ENCODE results near the gene GATA1. TPM values are rescaled to one million over a fixed set of nuclear protein-coding genes. Genes with fewer than 3 reads are reported as not detected.

GATA1 gene
- total and polyA plus RNA-seq, 4 donors: 0.57 TPM; not detected in 3

DNA sequence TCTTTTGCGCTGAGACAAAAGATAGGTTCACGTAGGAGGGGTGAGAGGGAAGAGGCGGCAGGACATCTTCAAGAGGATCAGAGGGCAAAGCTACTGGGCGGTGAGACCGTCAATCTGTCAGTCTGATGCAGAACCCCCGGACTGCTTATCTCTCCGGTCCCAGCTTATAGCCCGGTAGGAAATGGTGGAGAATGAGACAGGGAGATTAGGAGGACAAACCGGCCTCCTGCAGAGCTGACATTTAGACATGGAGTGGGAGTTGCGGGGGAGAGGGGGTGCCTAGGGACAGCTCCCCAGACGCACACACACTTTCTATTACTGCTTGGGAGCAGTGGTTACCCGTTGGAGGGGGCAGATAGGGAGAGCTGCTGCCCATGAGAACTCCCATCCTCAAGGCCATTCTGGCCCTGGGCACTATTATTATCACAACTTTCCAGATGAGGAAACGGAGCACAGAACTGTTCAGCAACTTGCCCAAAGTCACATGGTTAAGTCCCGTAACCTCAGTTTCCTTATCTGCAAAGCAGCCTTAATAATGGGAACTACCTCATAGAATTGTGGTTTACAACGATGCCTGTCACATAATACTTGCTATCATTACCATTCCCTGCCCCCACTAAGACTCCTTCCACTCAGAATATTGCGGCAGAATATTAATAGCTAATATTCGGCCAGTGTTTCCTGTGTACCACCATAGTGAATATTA is 14.3 kb downstream of the GATA1 start:
- H3K4me1 ChIP-seq (ENCODE audit: control insufficient read depth in 1 of 2, insufficient read depth in 2 of 2, low read length in 2 of 2): no peaks in the 10 kb centered on the region
- ATAC-seq (ENCODE audit: low FRiP score) (no peak), DNase-seq (peak in 1 of 2 donors; percentile 31)
- no peaks in the 10 kb centered on the region for H3K36me3 ChIP-seq (ENCODE audit: control insufficient read depth in 1 of 2, insufficient read depth in 2 of 2, low read length in 1 of 2)
- intact Hi-C loops (cut with DNase I): loop anchor here in 1 of 2 donors (2.0 kb wide), 1 partner anchor 90 kb away; no protein-coding TSS in a partner anchor
- H3K27me3 ChIP-seq (ENCODE audit: control insufficient read depth in 1 of 2, insufficient read depth in 2 of 2, low read length in 1 of 2): no peaks in the 10 kb centered on the region
- 35 to 55% methylated on average over 17 of the region's 17 CpGs for WGBS, 2 donors
- H3K27ac ChIP-seq (ENCODE audit: low read depth in 1 of 2, low read length in 2 of 2): peak overlapping the region in 1 of 2 donors; percentile 76
- peak overlapping the region in 1 of 2 donors; percentile 2 for H3K4me3 ChIP-seq (ENCODE audit: low read length in 2 of 2)
- H3K9me3 ChIP-seq (ENCODE audit: control insufficient read depth, low read length): no peaks in the 10 kb centered on the region

DNA sequence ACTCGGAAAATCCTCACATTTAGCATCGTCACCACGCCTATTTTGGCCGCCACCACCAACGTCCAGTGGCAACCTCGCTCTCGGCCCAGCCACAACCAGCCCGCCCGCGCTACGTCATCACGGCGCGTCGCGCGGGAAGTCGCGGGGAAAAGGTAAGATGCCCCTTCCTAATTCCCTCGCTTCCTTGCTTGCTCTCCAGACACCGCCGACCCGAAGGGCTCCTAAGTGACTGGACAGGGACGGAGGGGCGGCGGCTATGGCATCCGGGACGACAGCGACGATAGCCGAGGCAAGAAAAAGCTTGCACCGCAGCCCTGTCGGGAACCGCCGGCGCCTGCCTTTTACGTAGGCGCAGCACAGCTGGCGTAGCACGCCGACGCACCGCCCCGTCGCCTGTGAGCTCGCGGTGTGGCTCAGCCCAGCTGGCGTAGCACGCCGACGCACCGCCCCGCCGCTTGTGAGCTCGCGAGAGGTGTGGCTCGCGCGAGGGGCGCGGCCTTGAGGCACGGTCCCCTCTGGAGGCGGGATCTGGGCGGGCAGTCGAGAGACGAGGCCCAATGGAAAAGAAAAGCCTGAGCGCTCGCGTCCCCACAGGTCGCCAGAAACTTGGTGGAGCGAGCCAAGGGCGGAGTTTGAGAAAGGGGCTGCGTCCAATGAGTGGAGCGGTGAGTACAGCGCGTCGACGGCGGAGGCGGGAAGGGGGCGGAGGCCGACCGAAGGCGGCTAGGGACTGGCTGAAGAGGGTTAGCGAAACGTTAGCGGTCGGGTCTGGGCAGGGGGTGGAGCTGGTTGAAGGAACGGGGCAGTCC is 15.1 kb downstream of the GATA1 start, which contains the start of gene HDAC6:
Gene HDAC6, plus strand, starts transcription at position 788 of the 809 bp plus-strand sequence. CDS start 626 bp downstream, outside the sequence.
- H3K4me3 ChIP-seq (ENCODE audit: low read length in 2 of 2): peak within 1 kb of the TSS; percentile 2 to 29
- no peaks in the 10 kb centered on the region for H3K27me3 ChIP-seq (ENCODE audit: control insufficient read depth in 1 of 2, insufficient read depth in 2 of 2, low read length in 1 of 2)
- 0 to 34% methylated on average over 83 to 89 of the region's 89 CpGs for WGBS, 2 donors
- peak within 1 kb of the TSS in 1 of 2 donors; percentile 81 for H3K27ac ChIP-seq (ENCODE audit: low read depth in 1 of 2, low read length in 2 of 2)
- intact Hi-C loops (cut with DNase I): loop anchor here in 1 of 2 donors (2.0 kb wide), 1 partner anchor 89 kb away; no protein-coding TSS in a partner anchor
- H3K4me1 ChIP-seq (ENCODE audit: control insufficient read depth in 1 of 2, insufficient read depth in 2 of 2, low read length in 2 of 2): no peaks in the 10 kb centered on the region
- H3K36me3 ChIP-seq (ENCODE audit: control insufficient read depth in 1 of 2, insufficient read depth in 2 of 2, low read length in 1 of 2): peaks cover 0 to under 1% of the 10 kb centered on the region in 2 donors
- H3K9me3 ChIP-seq (ENCODE audit: control insufficient read depth, low read length): no peaks in the 10 kb centered on the region
- DNase-seq (peak; percentile 96 to 98), ATAC-seq (ENCODE audit: low FRiP score) (peak; percentile 97)

DNA sequence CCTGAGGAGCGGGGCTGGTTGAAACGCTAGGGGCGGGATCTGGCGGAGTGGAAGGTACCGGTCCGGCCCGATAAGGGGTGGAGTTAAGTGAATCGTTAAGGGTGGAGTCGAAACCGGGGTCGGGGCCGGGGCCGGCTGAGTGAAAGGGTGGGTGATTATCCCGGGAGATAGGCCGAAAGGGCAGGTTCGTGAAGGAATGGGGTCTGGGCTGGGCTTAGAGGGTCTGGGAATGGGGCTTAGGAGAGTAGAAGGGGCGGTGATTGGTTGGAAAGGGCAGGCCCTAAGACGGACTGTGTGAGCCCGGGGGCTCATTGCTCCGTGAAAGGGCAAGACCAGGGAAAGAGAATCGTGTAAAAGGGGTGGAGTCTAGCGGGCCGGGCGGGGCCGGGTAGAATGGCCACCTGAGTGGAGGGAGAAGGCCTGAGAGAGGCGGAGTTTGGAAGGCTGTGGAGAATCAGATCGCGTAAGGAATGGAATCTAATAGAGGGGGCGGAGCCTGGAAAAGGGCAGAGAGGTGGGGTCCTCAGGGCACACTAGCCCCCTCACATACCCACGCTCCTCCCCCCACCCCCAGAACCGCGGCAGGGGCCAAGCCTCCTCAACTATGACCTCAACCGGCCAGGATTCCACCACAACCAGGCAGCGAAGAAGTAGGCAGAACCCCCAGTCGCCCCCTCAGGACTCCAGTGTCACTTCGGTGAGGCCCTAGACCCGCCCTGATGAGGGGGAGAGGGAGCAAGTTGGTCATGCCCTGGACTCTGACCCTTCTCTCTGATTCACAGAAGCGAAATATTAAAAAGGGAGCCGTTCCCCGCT is 15.9 kb downstream of the GATA1 start:
- intact Hi-C loops (cut with DNase I): no loop called here
- 3 to 40% methylated on average over 40 of the region's 40 CpGs for WGBS, 2 donors

GRCh38 chrX:48802905-48803200 is 16.5 kb downstream of the GATA1 start:
- 30 to 42% methylated on average over 4 of the region's 4 CpGs for WGBS, 2 donors
- Histone ChIP-seq H3K27me3 (ENCODE audit: control insufficient read depth in 1 of 2, insufficient read depth in 2 of 2, low read length in 1 of 2) (no peaks in the 10 kb centered on the region), H3K36me3 (ENCODE audit: control insufficient read depth in 1 of 2, insufficient read depth in 2 of 2, low read length in 1 of 2) (peaks cover 0 to 1% of the 10 kb centered on the region in 2 donors), H3K9me3 (ENCODE audit: control insufficient read depth, low read length) (no peaks in the 10 kb centered on the region), H3K4me3 (ENCODE audit: low read length in 2 of 2) (peak overlapping the region in 1 of 2 donors; percentile 16), H3K27ac (ENCODE audit: low read depth in 1 of 2, low read length in 2 of 2) (peak overlapping the region in 1 of 2 donors; percentile 62), H3K4me1 (ENCODE audit: control insufficient read depth in 1 of 2, insufficient read depth in 2 of 2, low read length in 2 of 2) (no peaks in the 10 kb centered on the region)
- intact Hi-C loops (cut with DNase I): no loop called here
- DNase-seq: peak in 1 of 2 donors; percentile 24
- no peak for ATAC-seq (ENCODE audit: low FRiP score)

More for the DNA sequence above, 15.9 kb downstream of the GATA1 start:
- peaks cover 0 to 1% of the 10 kb centered on the region in 2 donors for H3K36me3 ChIP-seq (ENCODE audit: control insufficient read depth in 1 of 2, insufficient read depth in 2 of 2, low read length in 1 of 2)
- DNase-seq (peak; percentile 91 to 92), ATAC-seq (ENCODE audit: low FRiP score) (peak; percentile 72)
- H3K4me1 ChIP-seq (ENCODE audit: control insufficient read depth in 1 of 2, insufficient read depth in 2 of 2, low read length in 2 of 2): no peaks in the 10 kb centered on the region
- H3K4me3 ChIP-seq (ENCODE audit: low read length in 2 of 2): peak overlapping the region in 1 of 2 donors; percentile 16
- H3K27me3 ChIP-seq (ENCODE audit: control insufficient read depth in 1 of 2, insufficient read depth in 2 of 2, low read length in 1 of 2): no peaks in the 10 kb centered on the region
- no peaks in the 10 kb centered on the region for H3K9me3 ChIP-seq (ENCODE audit: control insufficient read depth, low read length)
- peak overlapping the region in 1 of 2 donors; percentile 81 for H3K27ac ChIP-seq (ENCODE audit: low read depth in 1 of 2, low read length in 2 of 2)

DNA sequence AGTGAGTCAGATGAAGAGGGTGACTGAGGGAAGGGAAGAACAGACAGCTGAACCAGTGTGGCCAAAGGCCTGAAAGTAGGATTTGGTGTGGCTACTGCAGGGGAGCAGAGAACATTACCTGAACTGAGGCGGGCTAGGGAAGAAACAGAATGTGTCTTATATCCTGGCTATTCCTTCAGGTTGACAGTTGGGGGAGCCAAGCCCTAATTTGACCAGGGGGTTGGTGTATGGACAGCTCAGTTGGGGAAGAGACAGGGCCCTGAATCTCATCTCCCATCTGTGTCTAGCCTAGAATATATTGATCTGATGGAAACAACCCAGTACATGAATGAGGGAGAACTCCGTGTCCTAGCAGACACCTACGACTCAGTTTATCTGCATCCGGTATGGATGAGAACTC is 19.7 kb downstream of the GATA1 start:
- H3K36me3 ChIP-seq (ENCODE audit: control insufficient read depth in 1 of 2, insufficient read depth in 2 of 2, low read length in 1 of 2): peaks cover 0 to 1% of the 10 kb centered on the region in 2 donors
- H3K4me3 ChIP-seq (ENCODE audit: low read length in 2 of 2): no peak overlapping the region
- H3K9me3 ChIP-seq (ENCODE audit: control insufficient read depth, low read length): no peaks in the 10 kb centered on the region
- no peak overlapping the region for H3K27ac ChIP-seq (ENCODE audit: low read depth in 1 of 2, low read length in 2 of 2)
- no peaks in the 10 kb centered on the region for H3K4me1 ChIP-seq (ENCODE audit: control insufficient read depth in 1 of 2, insufficient read depth in 2 of 2, low read length in 2 of 2)
- WGBS, 2 donors: 84 to 91% methylated on average over 4 of the region's 4 CpGs
- no peaks in the 10 kb centered on the region for H3K27me3 ChIP-seq (ENCODE audit: control insufficient read depth in 1 of 2, insufficient read depth in 2 of 2, low read length in 1 of 2)
- intact Hi-C loops (cut with DNase I): no loop called here
- no peak for DNase-seq
- ATAC-seq (ENCODE audit: low FRiP score): no peak

GRCh38 chrX:48813644-48814043 is 27.3 kb downstream of the GATA1 start:
- Histone ChIP-seq H3K9me3 (ENCODE audit: control insufficient read depth, low read length) (no peaks in the 10 kb centered on the region), H3K4me3 (ENCODE audit: low read length in 2 of 2) (no peak overlapping the region), H3K36me3 (ENCODE audit: control insufficient read depth in 1 of 2, insufficient read depth in 2 of 2, low read length in 1 of 2) (peaks cover 0 to 2% of the 10 kb centered on the region in 2 donors), H3K27ac (ENCODE audit: low read depth in 1 of 2, low read length in 2 of 2) (no peak overlapping the region), H3K27me3 (ENCODE audit: control insufficient read depth in 1 of 2, insufficient read depth in 2 of 2, low read length in 1 of 2) (no peaks in the 10 kb centered on the region), H3K4me1 (ENCODE audit: control insufficient read depth in 1 of 2, insufficient read depth in 2 of 2, low read length in 2 of 2) (no peaks in the 10 kb centered on the region)
- DNase-seq (peak in 1 of 2 donors; percentile 45), ATAC-seq (ENCODE audit: low FRiP score) (no peak)
- WGBS, 2 donors: 86 to 93% methylated on average over 8 of the region's 8 CpGs
- intact Hi-C loops (cut with DNase I): no loop called here

GRCh38 chrX:48814722-48815121 is 28.3 kb downstream of the GATA1 start:
- Histone ChIP-seq H3K27ac (ENCODE audit: low read depth in 1 of 2, low read length in 2 of 2) (no peak overlapping the region), H3K4me1 (ENCODE audit: control insufficient read depth in 1 of 2, insufficient read depth in 2 of 2, low read length in 2 of 2) (no peaks in the 10 kb centered on the region), H3K27me3 (ENCODE audit: control insufficient read depth in 1 of 2, insufficient read depth in 2 of 2, low read length in 1 of 2) (no peaks in the 10 kb centered on the region), H3K36me3 (ENCODE audit: control insufficient read depth in 1 of 2, insufficient read depth in 2 of 2, low read length in 1 of 2) (peaks cover 0 to 2% of the 10 kb centered on the region in 2 donors), H3K9me3 (ENCODE audit: control insufficient read depth, low read length) (no peaks in the 10 kb centered on the region), H3K4me3 (ENCODE audit: low read length in 2 of 2) (no peak overlapping the region)
- no peak for ATAC-seq (ENCODE audit: low FRiP score)
- peak in 1 of 2 donors; percentile 51 for DNase-seq
- 80 to 94% methylated on average over 8 of the region's 8 CpGs for WGBS, 2 donors
- intact Hi-C loops (cut with DNase I): no loop called here

- no peaks in the 10 kb centered on the region for H3K9me3 ChIP-seq (ENCODE audit: control insufficient read depth, low read length)
- H3K36me3 ChIP-seq (ENCODE audit: control insufficient read depth in 1 of 2, insufficient read depth in 2 of 2, low read length in 1 of 2): peaks cover 0 to 2% of the 10 kb centered on the region in 2 donors
- intact Hi-C loops (cut with DNase I): no loop called here
- WGBS, 2 donors: 81 to 90% methylated on average over 8 of the region's 8 CpGs
- DNase-seq: peak in 1 of 2 donors; percentile 47
- H3K27ac ChIP-seq (ENCODE audit: low read depth in 1 of 2, low read length in 2 of 2): no peak overlapping the region
- ATAC-seq (ENCODE audit: low FRiP score): no peak
- no peaks in the 10 kb centered on the region for H3K27me3 ChIP-seq (ENCODE audit: control insufficient read depth in 1 of 2, insufficient read depth in 2 of 2, low read length in 1 of 2)
- no peak overlapping the region for H3K4me3 ChIP-seq (ENCODE audit: low read length in 2 of 2)
- no peaks in the 10 kb centered on the region for H3K4me1 ChIP-seq (ENCODE audit: control insufficient read depth in 1 of 2, insufficient read depth in 2 of 2, low read length in 2 of 2)
Measured at GRCh38 chrX:48815266-48815665, 28.9 kb downstream of the GATA1 start.

Data from aorta (tissue), 5 donors.